SK-N-SH (cell line): ENCODE data around the gene GRPEL2. TPM values are rescaled to one million over a fixed set of nuclear protein-coding genes. Genes with fewer than 3 reads are reported as not detected.

Source experiments
- CTCF ChIA-PET: fragments of 300-600, 350-600 bp; formaldehyde crosslinking; extraction: SDS; loops from one replicate; lab custom pipeline; 2021; lab: Yijun Ruan, JAX
- POLR2A ChIA-PET: fragments of 350-600 bp; sonication (Branson Sonifier 250); formaldehyde crosslinking; extraction: SDS; loops from one replicate; lab custom pipeline; 2020; ENCODE audit warnings: antibody characterized with exemption, inconsistent platforms; lab: Yijun Ruan, JAX
- DNase-seq: peaks from one replicate; pipeline ENCODE4 v3.0.0; 2012
- H2AFZ ChIP-seq: fragments of 200-600 bp; sonication (generic); 2 replicates; pipeline ENCODE4 v1.8.1; 2016; ENCODE audit warnings: antibody characterized with exemption, mild to moderate bottlenecking, low read depth
- H3F3A ChIP-seq: fragments of 200-600 bp; sonication (generic); replicated peaks from 2 replicates; pipeline ENCODE3; 2016; ENCODE audit warnings: antibody characterized with exemption, mild to moderate bottlenecking; ENCODE audit not compliant: insufficient read depth
- H3K27ac ChIP-seq, 2 experiments: fragments of 200-500 bp in 1 of 2; fragments of 200-600 bp in 1 of 2; sonication (Bioruptor generic) in 1 of 2; sonication (generic), shearing (Covaris generic) in 1 of 2; 2 replicates each; pipeline versions ENCODE4 v1.5.1 to v1.6.1; 2014 to 2016; ENCODE audit warnings: low read depth in 2 of 2, inconsistent platforms in 1 of 2, low read length in 1 of 2, mild to moderate bottlenecking in 1 of 2, mixed read lengths in 1 of 2
- H3K27me3 ChIP-seq: fragments of 200-600 bp; sonication (generic), shearing (Covaris generic); 2 replicates; pipeline ENCODE4 v1.6.1; 2016; ENCODE audit warnings: mixed run types; ENCODE audit not compliant: insufficient read depth
- H3K36me3 ChIP-seq, 2 experiments: fragments of 200-500 bp in 1 of 2; fragments of 200-600 bp in 1 of 2; sonication (Bioruptor generic) in 1 of 2; sonication (generic) in 1 of 2; replicated peaks in 1 of 2; 2 replicates each; pipeline versions ENCODE3 to v1.5.1; 2014 to 2016; ENCODE audit warnings: low read length in 1 of 2, mild to moderate bottlenecking in 1 of 2; ENCODE audit not compliant: insufficient read depth in 2 of 2, control insufficient read depth in 1 of 2
- H3K4me1 ChIP-seq, 2 experiments: fragments of 200-500 bp in 1 of 2; fragments of 200-600 bp in 1 of 2; sonication (Bioruptor generic) in 1 of 2; sonication (generic), shearing (Covaris generic) in 1 of 2; 2 replicates each; pipeline versions ENCODE4 v1.5.1 to v1.6.1; 2014 to 2016; ENCODE audit warnings: low read depth in 1 of 2, low read length in 1 of 2, mixed run types in 1 of 2; ENCODE audit not compliant: insufficient read depth in 2 of 2, control insufficient read depth in 1 of 2
- H3K4me2 ChIP-seq: fragments of 200-600 bp; sonication (generic), shearing (Covaris generic); 2 replicates; pipeline ENCODE4 v1.6.1; 2017; ENCODE audit warnings: mixed run types
- H3K4me3 ChIP-seq, 2 experiments: fragments of 200-500 bp in 1 of 2; fragments of 200-600 bp in 1 of 2; sonication (Bioruptor generic) in 1 of 2; sonication (generic), shearing (Covaris generic) in 1 of 2; 2 replicates each; pipeline versions ENCODE4 v1.5.1 to v1.8.1; 2014 to 2016; ENCODE audit warnings: low read depth in 2 of 2, inconsistent platforms in 1 of 2, low read length in 1 of 2, mild to moderate bottlenecking in 1 of 2, mixed read lengths in 1 of 2, moderate library complexity in 1 of 2
- H3K79me2 ChIP-seq: fragments of 200-600 bp; sonication (generic); 2 replicates; pipeline ENCODE4 v1.8.1; 2017; ENCODE audit warnings: mild to moderate bottlenecking; ENCODE audit not compliant: insufficient read depth
- H3K9ac ChIP-seq: fragments of 200-600 bp; sonication (generic); 2 replicates; pipeline ENCODE4 v1.6.1; 2017; ENCODE audit warnings: mixed run types
- H3K9me2 ChIP-seq: fragments of 200-600 bp; sonication (generic); 2 replicates; pipeline ENCODE4 v1.6.1; 2017; ENCODE audit warnings: mixed run types
- H3K9me3 ChIP-seq: fragments of 200-600 bp; sonication (generic); 2 replicates; pipeline ENCODE4 v1.6.1; 2017; ENCODE audit warnings: mixed run types, mild to moderate bottlenecking, moderate library complexity
- H4K20me1 ChIP-seq: fragments of 200-600 bp; sonication (generic); 2 replicates; pipeline ENCODE4 v1.6.1; 2017; ENCODE audit warnings: mild to moderate bottlenecking, mixed run types; ENCODE audit not compliant: insufficient read depth
- CHD2 ChIP-seq: fragments of 150-350 bp; IDR thresholded peaks from 2 replicates; pipeline ENCODE4 v1.6.1; 2018; ENCODE audit warnings: low read length; ENCODE audit not compliant: partially characterized antibody
- CTCF ChIP-seq: fragments of 200-600 bp; sonication (generic); IDR thresholded peaks from 2 replicates; pipeline ENCODE4 v1.6.1; 2017; ENCODE audit warnings: antibody characterized with exemption, mild to moderate bottlenecking, moderate library complexity
- EZH2phosphoT487 ChIP-seq: fragments of 200-600 bp; sonication (generic); IDR thresholded peaks from 2 replicates; pipeline ENCODE4 v1.6.1; 2017; ENCODE audit warnings: low read depth, mixed run types, mild to moderate bottlenecking, antibody characterized with exemption, moderate library complexity, borderline replicate concordance
- FOSL2 ChIP-seq: IDR thresholded peaks from 2 replicates; pipeline ENCODE4 v1.4.0; 2012; ENCODE audit warnings: low read depth, mild to moderate bottlenecking, moderate library complexity, borderline replicate concordance
- IRF3 ChIP-seq: fragments of 150-350 bp; IDR thresholded peaks from 2 replicates; pipeline ENCODE4 v1.6.1; 2016; ENCODE audit warnings: mild to moderate bottlenecking, low read depth, low read length
- JUND ChIP-seq: IDR thresholded peaks from 2 replicates; pipeline ENCODE4 v1.4.0; 2012
- MEF2A ChIP-seq: IDR thresholded peaks from 2 replicates; pipeline ENCODE4 v1.4.0; 2012; ENCODE audit warnings: low read depth, borderline replicate concordance
- MXI1 ChIP-seq: IDR thresholded peaks from 2 replicates; pipeline ENCODE4 v1.6.1; 2012; ENCODE audit warnings: mild to moderate bottlenecking, low read depth, low read length, improper control_type of control experiment
- NFIC ChIP-seq: IDR thresholded peaks from 2 replicates; pipeline ENCODE4 v1.4.0; 2012; ENCODE audit warnings: borderline replicate concordance
- NRF1 ChIP-seq: IDR thresholded peaks from 2 replicates; pipeline ENCODE4 v1.6.1; 2012; ENCODE audit warnings: low read depth, mild to moderate bottlenecking, low read length
- PBX3 ChIP-seq: IDR thresholded peaks from 2 replicates; pipeline ENCODE4; 2012
- POLR2AphosphoS5 ChIP-seq: IDR thresholded peaks from 2 replicates; pipeline ENCODE4 v1.6.1; 2012; ENCODE audit warnings: low read depth, low read length
- RAD21 ChIP-seq: IDR thresholded peaks from 2 replicates; pipeline ENCODE4 v1.6.1; 2012; ENCODE audit warnings: mild to moderate bottlenecking, low read length
- RCOR1 ChIP-seq: fragments of 150-350 bp; IDR thresholded peaks from 2 replicates; pipeline ENCODE4 v1.6.1; 2017; ENCODE audit warnings: antibody characterized with exemption, low read length
- REST ChIP-seq: IDR thresholded peaks from 2 replicates; pipeline ENCODE4 v1.6.1; 2012; ENCODE audit warnings: mild to moderate bottlenecking, low read depth, low read length, moderate library complexity
- RFX5 ChIP-seq: IDR thresholded peaks from 2 replicates; pipeline ENCODE4 v1.6.1; 2012; ENCODE audit warnings: mild to moderate bottlenecking, improper control_type of control experiment, low read length
- RXRA ChIP-seq: IDR thresholded peaks from 2 replicates; pipeline ENCODE4 v1.4.0; 2012; ENCODE audit warnings: low read depth, mild to moderate bottlenecking, borderline replicate concordance
- SMC3 ChIP-seq: IDR thresholded peaks from 2 replicates; pipeline ENCODE4 v1.6.1; 2012; ENCODE audit warnings: low read depth, low read length, improper control_type of control experiment
- TAF1 ChIP-seq: IDR thresholded peaks from 2 replicates; pipeline ENCODE4 v1.6.1; 2012; ENCODE audit warnings: low read depth, mild to moderate bottlenecking, low read length, moderate library complexity, borderline replicate concordance
- TCF12 ChIP-seq: IDR thresholded peaks from 2 replicates; pipeline ENCODE4 v1.4.0; 2012
- TEAD4 ChIP-seq: IDR thresholded peaks from 2 replicates; pipeline ENCODE4 v1.4.0; 2012; ENCODE audit warnings: mild to moderate bottlenecking, borderline replicate concordance; ENCODE audit not compliant: insufficient read depth
- USF2 ChIP-seq: fragments of 150-350 bp; IDR thresholded peaks from 2 replicates; pipeline ENCODE4 v1.6.1; 2017; ENCODE audit warnings: antibody characterized with exemption, low read length, low read depth, borderline replicate concordance
- YY1 ChIP-seq: IDR thresholded peaks from 2 replicates; pipeline ENCODE4 v1.4.0; 2012; ENCODE audit warnings: low read depth, mild to moderate bottlenecking
- ZBTB33 ChIP-seq: IDR thresholded peaks from 2 replicates; pipeline ENCODE4 v1.4.0; 2012; ENCODE audit warnings: low read depth, borderline replicate concordance
- WGBS: methylation state at CpG from one replicate; pipeline ENCODE4 v1.1.6; 2017; ENCODE audit warnings: low lambda C conversion rate; 5-methylcytosine and 5-hydroxymethylcytosine counted together
- polyA plus RNA-seq, 3 experiments: library from polyadenylated mRNA; depleted of rRNA; stranded (reverse); fragments of >200 nt; gene quantifications; 2 replicates each; pipeline ENCODE4 v1.2.3, GENCODE V29; 2012

GRPEL2 gene
- polyA plus RNA-seq, 1 of the 3 experiments (the other 2 are of a cell fraction): 4.6 TPM

GRCh38 chr5:149381986-149382338 is 36.7 kb downstream of the GRPEL2 start:
- Histone ChIP-seq H3K9me2 (no peaks in the 10 kb centered on the region), H3K79me2 (no peaks in the 10 kb centered on the region), H2AFZ (peak overlapping the region; percentile 58; the same call in 1 of the 2 replicates), H3K4me3 (no peak overlapping the region; a peak in 1 of 4 replicates), H3K9me3 (no peaks in the 10 kb centered on the region), H3K36me3 (no peaks in the 10 kb centered on the region), H3K27me3 (no peaks in the 10 kb centered on the region), H4K20me1 (no peaks in the 10 kb centered on the region), H3K9ac (no peak overlapping the region), H3K27ac (peak overlapping the region in 1 of 2 experiments; percentile 73; a peak in 1 of 4 replicates), H3K4me2 (no peak overlapping the region), H3K4me1 (peaks cover 0 to 48% of the 10 kb centered on the region in 2 experiments; a peak in 1 of 4 replicates), H3F3A (no peaks in the 10 kb centered on the region)
- POLR2A ChIA-PET: interaction anchor here (1.3 to 4.3 kb wide), 5 partner anchors 10 to 51 kb away, joined by 3 to 40 read pairs (median 5); no protein-coding TSS in a partner anchor
- CTCF ChIA-PET: interaction anchor here (0.6 to 41.4 kb wide), 25 partner anchors 8 to 200 kb away, joined by 3 to 1751 read pairs (median 5); partner anchors contain the start of genes ARHGEF37 and PCYOX1L
- 62% methylated on average over 11 of the region's 16 CpGs for WGBS
- DNase-seq: peak; percentile 93
- no peak for TF ChIP-seq JUND
- no peak for TF ChIP-seq YY1
- no peak for TF ChIP-seq IRF3
- TF ChIP-seq RXRA: no peak
- TF ChIP-seq ZBTB33: no peak
- TF ChIP-seq FOSL2: no peak
- no peak for TF ChIP-seq TEAD4
- TF ChIP-seq NFIC: no peak
- TF ChIP-seq CTCF: peak; percentile 91
- peak; percentile 98 for TF ChIP-seq SMC3
- TF ChIP-seq RCOR1: peak; percentile 30; the same call in 1 of the 2 replicates
- no peak for TF ChIP-seq POLR2AphosphoS5
- peak; percentile 61 for TF ChIP-seq CHD2
- TF ChIP-seq TCF12: no peak
- TF ChIP-seq RFX5: no peak
- no peak for TF ChIP-seq MXI1
- TF ChIP-seq NRF1: no peak
- no peak for TF ChIP-seq USF2
- no peak for TF ChIP-seq MEF2A
- TF ChIP-seq EZH2phosphoT487: no peak
- peak; percentile 94 for TF ChIP-seq RAD21
- TF ChIP-seq REST: no peak
- TF ChIP-seq TAF1: 0 out of 2 replicates have a peak, but pooled peaks have one; percentile 18
- TF ChIP-seq PBX3: no peak
